Mammary epithelial cell (primary cell): Measurements from ENCODE around the gene NADK.
"Not testable (repeated sequence)": the region's sequence is repeated elsewhere in the genome, so short reads cannot be mapped to it uniquely, and the experiment has no call there.

Experiments used
- CTCF ChIP-seq, 2 donors: IDR thresholded peaks in 1 of 2; conservative IDR thresholded peaks in 1 of 2; 2 replicates each; pipeline ENCODE4 v1.5.1; 2011 to 2012; ENCODE audit warnings: inconsistent platforms in 2 of 2, low read length in 2 of 2, mild to moderate bottlenecking in 2 of 2, control low read depth in 1 of 2, low read depth in 1 of 2; ENCODE audit not compliant: insufficient read depth in 1 of 2; ENCODE audit errors: extremely low read depth in 1 of 2
- EZH2 ChIP-seq: IDR thresholded peaks from 2 replicates; pipeline ENCODE4 v1.6.1; 2012; ENCODE audit warnings: low read length, inconsistent platforms, borderline replicate concordance

GRCh38 chr1:1729116-1729816 is 49.0 kb downstream of the NADK start:
- not testable (repeated sequence) for TF ChIP-seq CTCF (conservative IDR thresholded peaks at IDR 0.05 in 1 of 2, IDR thresholded peaks at IDR 0.05 in 1 of 2; ENCODE audit: extremely low read depth in 1 of 2, insufficient read depth in 1 of 2, low read depth in 1 of 2, low read length in 2 of 2); EZH2
